Peyer's patch (tissue), 4 donors: ENCODE measurements around the gene SPESP1. TPM values are rescaled to one million over a fixed set of nuclear protein-coding genes. Genes with fewer than 3 reads are reported as not detected.

Experiments
- DNase-seq, 3 donors: peaks; one replicate each; pipeline ENCODE4 v3.0.0-alpha.2; 2017 to 2019
- H3K27ac ChIP-seq, 4 donors: fragments of 200-600 bp; sonication (generic); one replicate each; pipeline ENCODE4 v1.5.1; 2016 to 2019
- H3K27me3 ChIP-seq, 2 donors: fragments of 200-600 bp; sonication (generic); one replicate each; pipeline ENCODE4 v1.5.1; 2019
- H3K36me3 ChIP-seq, 3 donors: fragments of 200-600 bp; sonication (generic); one replicate each; pipeline ENCODE4 v1.5.1; 2016 to 2019
- H3K4me1 ChIP-seq, 4 donors: fragments of 200-600 bp; sonication (generic); one replicate each; pipeline ENCODE4 v1.5.1; 2016 to 2019
- H3K4me3 ChIP-seq, 4 donors: fragments of 200-600 bp; sonication (generic); 1 replicate in 3 of 4; 2 replicates in 1 of 4; pipeline ENCODE4 v1.5.1; 2016 to 2019; ENCODE audit warnings: mild to moderate bottlenecking in 1 of 4
- H3K9me3 ChIP-seq, 4 donors: fragments of 200-600 bp; sonication (generic); one replicate each; pipeline ENCODE4 v1.5.1; 2016 to 2019; ENCODE audit warnings: mild to moderate bottlenecking in 1 of 4
- POLR2A ChIP-seq, 2 donors: fragments of 450-650 bp; IDR thresholded peaks; one replicate each; pipeline ENCODE4 v1.5.1; 2017; ENCODE audit warnings: antibody characterized with exemption in 2 of 2, mild to moderate bottlenecking in 2 of 2, moderate library complexity in 2 of 2
- total RNA-seq, 4 donors: library from RNA; depleted of rRNA; stranded (reverse); fragments of >200 nt; gene quantifications; one replicate each; pipeline ENCODE4 v1.1.0, GENCODE V29; 2016
- TF ChIP-seq, protein P1 (sequence below), 6 experiments: fragments of 450-650 bp in 4 of 6; fragments of 200-600 bp in 2 of 6; sonication (generic) in 1 of 6; IDR thresholded peaks; one replicate each; pipeline ENCODE4 v1.5.1; 2017 to 2019; ENCODE audit warnings: antibody characterized with exemption in 6 of 6, mild to moderate bottlenecking in 3 of 6, moderate library complexity in 1 of 6

The SPESP1 gene
- total RNA-seq, 4 donors from 2014 or later = 0.85 to 1.9 TPM; not detected in 2

DNA sequence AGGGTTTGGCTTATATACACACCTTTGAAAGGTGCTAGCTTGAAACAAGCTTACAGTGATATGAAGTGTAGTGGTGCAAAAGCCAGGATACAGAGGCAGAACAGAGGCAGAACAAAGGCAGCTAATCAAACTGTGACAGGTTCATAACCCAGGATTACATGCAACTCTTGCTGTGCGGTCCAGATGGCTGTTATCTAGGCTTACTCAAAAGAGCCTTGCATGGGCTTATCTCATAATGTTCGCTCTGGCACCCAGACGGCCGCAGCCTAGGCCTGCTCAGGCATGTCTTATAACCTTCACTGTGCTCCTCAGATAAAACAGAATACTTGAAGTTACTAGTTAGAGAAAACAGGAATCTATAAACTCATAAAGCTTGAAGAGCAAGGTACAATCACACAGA, 61.4 kb downstream of the SPESP1 start:
- no peak for DNase-seq
- TF ChIP-seq, protein P1, sequence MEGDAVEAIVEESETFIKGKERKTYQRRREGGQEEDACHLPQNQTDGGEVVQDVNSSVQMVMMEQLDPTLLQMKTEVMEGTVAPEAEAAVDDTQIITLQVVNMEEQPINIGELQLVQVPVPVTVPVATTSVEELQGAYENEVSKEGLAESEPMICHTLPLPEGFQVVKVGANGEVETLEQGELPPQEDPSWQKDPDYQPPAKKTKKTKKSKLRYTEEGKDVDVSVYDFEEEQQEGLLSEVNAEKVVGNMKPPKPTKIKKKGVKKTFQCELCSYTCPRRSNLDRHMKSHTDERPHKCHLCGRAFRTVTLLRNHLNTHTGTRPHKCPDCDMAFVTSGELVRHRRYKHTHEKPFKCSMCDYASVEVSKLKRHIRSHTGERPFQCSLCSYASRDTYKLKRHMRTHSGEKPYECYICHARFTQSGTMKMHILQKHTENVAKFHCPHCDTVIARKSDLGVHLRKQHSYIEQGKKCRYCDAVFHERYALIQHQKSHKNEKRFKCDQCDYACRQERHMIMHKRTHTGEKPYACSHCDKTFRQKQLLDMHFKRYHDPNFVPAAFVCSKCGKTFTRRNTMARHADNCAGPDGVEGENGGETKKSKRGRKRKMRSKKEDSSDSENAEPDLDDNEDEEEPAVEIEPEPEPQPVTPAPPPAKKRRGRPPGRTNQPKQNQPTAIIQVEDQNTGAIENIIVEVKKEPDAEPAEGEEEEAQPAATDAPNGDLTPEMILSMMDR (IDR thresholded peaks at IDR 0.05) = no peak
- no peak for TF ChIP-seq POLR2A (IDR thresholded peaks at IDR 0.05)
- no peak overlapping the region for H3K27ac ChIP-seq

DNA sequence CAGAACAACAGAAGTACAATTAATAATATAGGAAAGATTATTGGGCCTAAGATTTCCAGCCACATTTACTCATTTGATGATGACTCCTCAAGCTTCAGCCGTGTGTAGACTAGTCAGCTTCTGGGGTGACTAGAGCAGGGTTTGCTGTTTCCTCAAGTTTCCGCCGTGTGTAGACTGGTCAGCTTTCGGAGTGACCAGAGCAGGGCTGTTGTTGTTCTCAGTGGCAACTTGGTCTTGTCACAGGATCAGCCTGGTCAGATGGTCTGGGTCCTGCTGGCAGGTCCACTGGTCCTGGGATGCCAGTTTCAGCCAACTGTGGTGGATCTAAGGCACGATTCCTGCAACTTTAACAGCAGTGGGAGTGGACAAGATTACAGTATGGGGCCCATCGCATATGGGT, 62.4 kb downstream of the SPESP1 start:
- TF ChIP-seq POLR2A (IDR thresholded peaks at IDR 0.05) = no peak
- TF ChIP-seq, protein P1 (IDR thresholded peaks at IDR 0.05) = no peak
- Histone ChIP-seq H3K4me3 (no peak overlapping the region), H3K27ac (no peak overlapping the region), H3K36me3 (no peaks in the 10 kb centered on the region), H3K27me3 (no peaks in the 10 kb centered on the region), H3K9me3 (no peaks in the 10 kb centered on the region), H3K4me1 (no peaks in the 10 kb centered on the region)
- DNase-seq = no peak

More for the DNA sequence above, 61.4 kb downstream of the SPESP1 start:
- no peak overlapping the region for H3K4me3 ChIP-seq
- no peaks in the 10 kb centered on the region for H3K27me3 ChIP-seq
- H3K36me3 ChIP-seq = no peaks in the 10 kb centered on the region
- H3K9me3 ChIP-seq = no peaks in the 10 kb centered on the region
- H3K4me1 ChIP-seq = no peaks in the 10 kb centered on the region

DNA sequence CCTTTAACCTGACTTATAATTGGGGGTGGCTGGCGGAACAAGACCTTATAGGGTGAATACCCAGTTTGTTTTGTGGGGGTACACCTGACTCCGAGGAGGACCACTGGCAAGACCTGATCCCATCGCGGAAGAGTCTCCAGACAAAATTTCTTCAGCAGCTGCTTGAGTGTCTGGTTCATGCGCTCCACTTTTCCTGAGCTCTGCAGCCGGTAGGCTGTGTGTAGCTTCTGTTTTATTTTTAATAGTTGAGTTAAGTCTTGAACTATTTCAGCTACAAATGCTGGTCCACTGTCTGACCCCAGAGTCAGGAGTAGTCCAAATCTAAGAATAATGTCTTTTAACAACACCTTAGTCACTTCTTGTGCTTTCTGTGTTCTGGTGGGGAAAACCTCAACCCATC, 63.0 kb downstream of the SPESP1 start:
- no peaks in the 10 kb centered on the region for H3K4me1 ChIP-seq
- no peak overlapping the region for H3K27ac ChIP-seq
- H3K4me3 ChIP-seq = no peak overlapping the region
- no peak for DNase-seq
- TF ChIP-seq, protein P1 (IDR thresholded peaks at IDR 0.05) = no peak
- no peaks in the 10 kb centered on the region for H3K9me3 ChIP-seq
- no peaks in the 10 kb centered on the region for H3K27me3 ChIP-seq
- H3K36me3 ChIP-seq = no peaks in the 10 kb centered on the region

DNA sequence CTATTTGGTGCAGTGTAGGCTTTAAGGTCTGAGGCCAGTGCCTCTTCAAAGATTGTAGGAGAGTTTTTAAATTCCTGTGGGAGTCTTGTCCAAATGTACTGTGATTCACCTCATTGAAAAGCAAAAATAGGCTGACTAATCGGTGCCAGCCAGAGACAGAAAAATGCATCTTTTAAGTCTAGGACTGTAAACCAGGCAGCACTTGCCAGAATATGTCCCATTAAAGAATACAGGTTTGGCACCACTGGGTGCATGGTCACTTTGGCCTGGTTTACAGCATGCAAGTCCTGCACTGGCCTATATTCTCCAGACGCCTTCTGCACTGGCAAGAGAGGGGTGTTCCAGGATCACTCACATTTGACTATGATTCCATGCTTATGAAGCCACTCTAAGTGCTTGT, 63.8 kb downstream of the SPESP1 start:
- Histone ChIP-seq H3K4me3 (no peak overlapping the region), H3K4me1 (no peaks in the 10 kb centered on the region), H3K27ac (no peak overlapping the region), H3K27me3 (no peaks in the 10 kb centered on the region), H3K9me3 (no peaks in the 10 kb centered on the region), H3K36me3 (no peaks in the 10 kb centered on the region)
- TF ChIP-seq, protein P1 (IDR thresholded peaks at IDR 0.05) = no peak
- TF ChIP-seq POLR2A (IDR thresholded peaks at IDR 0.05) = no peak
- DNase-seq = no peak

DNA sequence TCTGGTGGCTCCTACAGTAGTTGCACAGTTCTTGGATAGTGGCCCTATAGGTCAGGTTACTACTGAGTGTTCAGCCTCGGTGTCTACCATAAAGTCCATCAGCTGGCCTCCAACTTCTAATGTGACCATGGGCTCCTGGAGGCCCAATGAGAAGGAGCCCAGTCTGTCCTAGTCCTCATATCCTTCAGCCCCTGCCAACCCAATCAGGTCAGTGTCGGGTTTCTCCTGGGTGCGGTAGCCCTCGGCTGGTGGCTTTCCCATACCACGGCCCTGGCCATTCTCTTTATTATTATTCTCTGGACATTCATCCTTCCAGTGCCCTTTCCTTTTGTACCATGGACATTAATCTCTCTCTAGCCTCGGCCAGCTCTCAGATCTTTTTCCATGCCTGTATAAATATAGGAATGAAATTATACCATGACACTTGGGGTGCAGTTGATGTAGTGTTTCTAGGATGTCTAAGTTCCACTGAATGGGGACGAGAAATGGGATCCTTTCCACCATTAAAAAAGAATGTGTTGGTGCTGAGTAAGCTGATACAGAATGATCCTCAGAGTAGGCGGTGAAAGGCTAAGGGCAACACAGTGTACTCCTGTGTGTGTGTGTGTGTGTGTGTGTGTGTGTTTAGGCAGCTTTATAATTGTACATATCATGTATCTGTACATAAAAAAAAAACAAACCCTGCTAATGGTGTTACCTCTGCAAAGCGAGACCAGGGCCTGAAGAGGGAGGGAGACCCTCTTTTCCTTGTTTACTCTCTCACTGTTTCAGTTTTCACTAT, 64.8 kb downstream of the SPESP1 start:
- Histone ChIP-seq H3K36me3 (no peaks in the 10 kb centered on the region), H3K4me3 (no peak overlapping the region), H3K4me1 (no peaks in the 10 kb centered on the region), H3K27me3 (no peaks in the 10 kb centered on the region), H3K9me3 (no peaks in the 10 kb centered on the region), H3K27ac (no peak overlapping the region)
- no peak for DNase-seq
- TF ChIP-seq POLR2A (IDR thresholded peaks at IDR 0.05) = no peak
- TF ChIP-seq, protein P1 (IDR thresholded peaks at IDR 0.05) = no peak

Other genes starting within 250 kb of the SPESP1 start
- 10 to 100 TPM; 38.2 to 90.8 (median 40.1) TPM for gene ANP32A, start 109.6 kb upstream of the SPESP1 start, total RNA-seq
- 1 to 10 TPM in 1 of 4 donors, under 1 TPM in 1, not detected in 2; 0.13 to 5.0 TPM for gene NOX5, start 84.2 kb downstream of the SPESP1 start, total RNA-seq
- 10 to 100 TPM; 33.8 to 50.7 (median 43.8) TPM for gene GLCE, start 230.1 kb downstream of the SPESP1 start, total RNA-seq